ENCODE data around the gene TPRKB.

DNA sequence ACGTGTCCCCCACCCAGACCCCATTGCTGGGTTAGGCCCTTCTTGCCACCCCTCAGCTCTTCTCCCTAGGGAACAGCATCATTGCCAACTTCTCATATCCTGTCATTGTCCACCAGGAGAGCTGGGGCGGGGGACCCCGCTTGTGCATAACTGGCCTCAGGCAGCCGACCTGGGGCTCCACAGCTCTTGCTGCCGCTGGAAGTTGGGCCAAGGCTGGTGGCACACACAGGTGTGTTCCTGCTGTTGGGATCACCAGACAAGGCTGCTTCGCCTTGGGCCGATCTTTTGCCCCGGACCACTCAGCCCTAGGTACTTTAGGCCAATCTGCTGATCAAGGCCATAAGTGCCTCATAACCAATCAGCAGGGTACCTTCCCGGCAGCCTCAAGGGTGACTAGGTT lies 28.6 kb downstream of the TPRKB start:
- TF ChIP-seq CTCF (IDR thresholded peaks at IDR 0.05; ENCODE audit: low read length) (no peak), EZH2 (optimal IDR thresholded peaks at IDR 0.05; ENCODE audit: low read depth, low read length) (no peak)
